Right lobe of liver (tissue), 6 donors: ENCODE results near the gene GFOD1. TPM values are rescaled to one million over a fixed set of nuclear protein-coding genes. Genes with fewer than 3 reads are reported as not detected.
A peak's percentile ranks its signal among the peaks of the same experiment; 100 is the strongest.

Source experiments
- ATAC-seq, 4 donors: fragments of 200-7000 bp; cut with Tn5 transposase; one replicate each; pipeline ENCODE4 v1.9.1; 2020; ENCODE audit warnings: mild to moderate bottlenecking in 4 of 4, moderate library complexity in 4 of 4
- DNase-seq, 3 donors: peaks; one replicate each; pipeline ENCODE4 v3.0.0-alpha.2; 2020
- H3K27ac ChIP-seq, 3 donors: fragments of 200-600 bp; one replicate each; pipeline ENCODE4 v1.8.0; 2022
- H3K27me3 ChIP-seq, 2 donors: fragments of 200-600 bp; one replicate each; pipeline ENCODE4 v1.8.0; 2022
- H3K36me3 ChIP-seq, 4 donors: fragments of 200-600 bp; sonication (generic) in 1 of 4; one replicate each; pipeline versions ENCODE4 v1.5.1 to v1.8.0; 2017 to 2022; ENCODE audit warnings: control low read depth in 1 of 4
- H3K4me1 ChIP-seq, 4 donors: fragments of 200-600 bp; sonication (generic) in 1 of 4; one replicate each; pipeline versions ENCODE4 v1.5.1 to v1.8.0; 2017 to 2022; ENCODE audit warnings: control low read depth in 1 of 4
- H3K4me3 ChIP-seq, 3 donors: fragments of 200-600 bp; one replicate each; pipeline ENCODE4 v1.8.0; 2022
- H3K9me3 ChIP-seq, 4 donors: fragments of 200-600 bp; sonication (generic) in 1 of 4; one replicate each; pipeline versions ENCODE4 v1.5.1 to v1.8.0; 2017 to 2022; ENCODE audit warnings: control low read depth in 1 of 4
- CTCF ChIP-seq, 4 donors: fragments of 200-600 bp in 3 of 4; fragments of 450-650 bp in 1 of 4; IDR thresholded peaks; one replicate each; pipeline versions ENCODE4 v1.5.1 to v1.8.0; 2016 to 2022; ENCODE audit warnings: antibody characterized with exemption in 4 of 4, mild to moderate bottlenecking in 2 of 4
- POLR2A ChIP-seq: fragments of 450-650 bp; IDR thresholded peaks from one replicate; pipeline ENCODE4 v1.6.1; 2017; ENCODE audit warnings: antibody characterized with exemption, mild to moderate bottlenecking
- WGBS: methylation state at CpG from one replicate; pipeline ENCODE4 v1.1.6; 2018; ENCODE audit warnings: low coverage, low lambda C conversion rate; ENCODE audit not compliant: insufficient coverage; ENCODE audit errors: missing lambda C conversion rate; 5-methylcytosine and 5-hydroxymethylcytosine counted together
- intact Hi-C, 2 donors: fragments of 100-400 bp; cut with DNase I; formaldehyde crosslinking; loops; one replicate each; pipeline versions ENCODE4 v1.11.2 to v1.14.1; 2022
- total RNA-seq, 6 experiments: library from RNA; depleted of rRNA in 2 of 6; stranded (reverse); fragments of >200 nt in 2 of 6; fragmentation: NEBNext Ultra II Directional in 3 of 6; extraction: Animal tissue kit (Norgen Biotek cat#: 25700) in 3 of 6; gene quantifications; one replicate each; pipeline versions ENCODE4 v1.1.0 to v1.2.4, GENCODE V29; 2016 to 2023
- donor health status: DM: no; HTN: yes; CAD: no.
- donor health status: DM: no; HTN: no; CAD: no.
- donor health status: DM: no; HTN: no; CAD: no.
- donor health status: DM: no; HTN: yes; CAD: no.
- donor health status: DM: no; HTN: yes; CAD: no.

Gene GFOD1
- total RNA-seq, 6 experiments from 2014 or later: 5.4 to 8.5 (median 7.5) TPM

DNA sequence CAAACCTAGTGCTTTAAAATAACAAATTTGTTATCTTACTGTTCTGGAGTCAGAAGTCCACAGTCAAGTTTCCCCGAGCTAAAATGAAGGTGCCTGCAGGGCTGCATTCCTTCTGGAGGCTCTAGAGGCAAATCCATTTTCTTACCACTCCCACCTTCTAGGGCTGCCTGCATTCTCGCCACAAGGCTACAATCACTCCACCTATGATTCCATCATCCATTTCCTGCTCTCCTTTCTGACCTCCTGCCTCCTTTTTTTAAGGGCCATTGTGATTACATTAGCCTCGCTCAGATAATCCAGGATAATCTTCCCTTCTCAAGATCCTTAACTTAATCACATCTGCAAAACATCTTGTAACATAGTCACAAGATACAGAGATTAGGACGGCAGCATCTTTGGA is 44.6 kb upstream of the GFOD1 start:
- 73% methylated on average over 3 of the region's 4 CpGs for WGBS
- no peak for ATAC-seq
- Histone ChIP-seq H3K4me3 (no peak overlapping the region), H3K4me1 (peaks cover 0 to 9% (median 0%) of the 10 kb centered on the region in 4 donors), H3K36me3 (no peaks in the 10 kb centered on the region), H3K27me3 (no peaks in the 10 kb centered on the region), H3K27ac (no peak overlapping the region), H3K9me3 (no peaks in the 10 kb centered on the region)
- intact Hi-C loops: loop anchor here in 1 of 2 donors (10.0 kb wide), 1 partner anchor 187 kb away; no protein-coding TSS in a partner anchor
- DNase-seq: no peak
- no peak for TF ChIP-seq POLR2A
- no peak for TF ChIP-seq CTCF (IDR thresholded peaks at IDR 0.05)

DNA sequence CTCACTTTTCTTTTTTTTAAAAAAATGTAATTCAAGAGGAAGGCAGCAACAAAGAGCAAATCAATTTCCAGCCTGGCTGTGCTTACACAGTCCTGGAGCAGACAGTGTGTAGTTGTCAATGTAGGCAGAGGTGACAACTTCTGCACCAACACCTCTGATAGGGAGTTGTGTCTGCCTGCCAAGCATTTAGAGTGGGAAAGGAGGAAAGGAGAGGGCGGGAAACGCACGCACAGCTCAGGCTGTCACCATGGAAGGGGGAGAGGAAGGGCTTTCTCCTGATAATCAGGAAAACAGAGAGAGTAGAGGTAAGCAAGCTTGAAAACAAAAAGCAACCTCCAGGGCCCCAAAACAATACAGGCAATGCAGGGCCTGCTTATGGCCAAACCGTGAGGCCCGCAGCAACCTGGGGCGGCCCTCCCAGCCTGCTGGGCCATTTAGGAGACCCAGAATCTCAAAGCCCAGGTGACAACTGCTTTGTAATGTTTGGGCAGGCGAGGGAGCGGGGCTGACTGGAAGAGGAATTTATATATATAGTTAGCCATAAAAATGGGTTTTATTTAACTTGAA is 41.5 kb upstream of the GFOD1 start:
- peak in 1 of 4 donors; percentile 32 for ATAC-seq
- WGBS: 76% methylated on average over 7 of the region's 8 CpGs
- H3K4me3 ChIP-seq: no peak overlapping the region
- H3K9me3 ChIP-seq: no peaks in the 10 kb centered on the region
- H3K27me3 ChIP-seq: no peaks in the 10 kb centered on the region
- no peak overlapping the region for H3K27ac ChIP-seq
- DNase-seq: no peak
- TF ChIP-seq POLR2A: no peak
- no peak for TF ChIP-seq CTCF (IDR thresholded peaks at IDR 0.05)
- no peaks in the 10 kb centered on the region for H3K4me1 ChIP-seq
- no peaks in the 10 kb centered on the region for H3K36me3 ChIP-seq
- intact Hi-C loops: no loop called here

DNA sequence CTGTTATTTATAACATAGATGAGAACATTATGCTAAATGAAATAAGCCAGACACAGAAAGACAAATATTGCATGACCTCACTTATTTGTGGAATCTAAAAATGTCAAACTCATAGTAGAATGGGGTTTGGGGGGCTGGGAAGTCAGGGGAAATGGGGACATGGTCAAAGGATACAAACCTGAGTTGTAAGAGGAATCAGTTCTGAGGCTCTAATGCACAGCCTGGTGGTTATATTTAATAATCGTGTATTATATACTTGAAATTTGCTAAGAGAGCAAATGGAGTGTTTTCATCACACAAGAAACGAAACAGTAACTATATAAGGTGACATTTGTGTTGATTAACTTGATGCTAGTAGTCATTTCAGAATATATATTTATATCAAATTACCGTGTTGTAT is 40.8 kb upstream of the GFOD1 start:
- intact Hi-C loops: no loop called here
- Histone ChIP-seq H3K27ac (no peak overlapping the region), H3K4me3 (no peak overlapping the region), H3K4me1 (no peaks in the 10 kb centered on the region), H3K9me3 (no peaks in the 10 kb centered on the region), H3K27me3 (no peaks in the 10 kb centered on the region), H3K36me3 (no peaks in the 10 kb centered on the region)
- ATAC-seq (peak in 1 of 4 donors; percentile 39), DNase-seq (no peak)
- 49% methylated on average over 3 of the region's 3 CpGs for WGBS
- TF ChIP-seq CTCF (IDR thresholded peaks at IDR 0.05) (peak in 2 of 4 donors; percentile 9), POLR2A (no peak)

DNA sequence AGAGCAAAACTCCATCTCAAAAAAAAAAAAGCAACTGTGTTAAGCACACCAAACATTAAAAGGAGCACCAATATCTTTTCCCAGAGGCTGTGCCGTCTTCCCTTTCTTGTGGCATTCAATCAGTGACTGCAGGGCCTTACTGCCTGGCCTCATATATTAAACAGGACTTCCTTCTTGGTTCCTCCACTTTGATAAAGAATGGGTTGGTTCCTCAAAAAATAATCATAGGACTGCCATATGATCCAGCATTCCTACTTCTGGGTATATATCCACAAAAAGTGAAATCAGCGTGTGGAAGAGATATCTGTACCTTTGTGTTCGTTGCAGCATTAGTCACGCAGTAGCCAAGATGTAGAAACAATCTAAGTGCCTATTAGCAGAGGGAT is 40.3 kb upstream of the GFOD1 start:
- Histone ChIP-seq H3K4me3 (no peak overlapping the region), H3K36me3 (no peaks in the 10 kb centered on the region), H3K27me3 (no peaks in the 10 kb centered on the region), H3K27ac (no peak overlapping the region), H3K4me1 (no peaks in the 10 kb centered on the region), H3K9me3 (no peaks in the 10 kb centered on the region)
- intact Hi-C loops: no loop called here
- TF ChIP-seq CTCF (IDR thresholded peaks at IDR 0.05) (no peak), POLR2A (no peak)
- WGBS: 82% methylated on average over 4 of the region's 4 CpGs
- no peak for DNase-seq
- ATAC-seq: no peak
